GM08714 (cell line): Measurements from ENCODE around the gene SMIM5.
A peak's percentile ranks its signal among the peaks of the same experiment; 100 is the strongest.
"Not testable (repeated sequence)": the region's sequence is repeated elsewhere in the genome, so short reads cannot be mapped to it uniquely, and the experiment has no call there.

ENCODE experiments used
- H3K4me3 ChIP-seq: fragments of 200-500 bp; sonication (Bioruptor generic); 2 replicates; pipeline ENCODE4 v1.5.1; 2014; ENCODE audit warnings: mild to moderate bottlenecking, low read length, inconsistent platforms
- ZNF274 ChIP-seq: IDR thresholded peaks from 2 replicates; pipeline ENCODE4 v1.6.1; 2012; ENCODE audit warnings: mild to moderate bottlenecking, low read depth, low read length

SMIM5 gene

DNA sequence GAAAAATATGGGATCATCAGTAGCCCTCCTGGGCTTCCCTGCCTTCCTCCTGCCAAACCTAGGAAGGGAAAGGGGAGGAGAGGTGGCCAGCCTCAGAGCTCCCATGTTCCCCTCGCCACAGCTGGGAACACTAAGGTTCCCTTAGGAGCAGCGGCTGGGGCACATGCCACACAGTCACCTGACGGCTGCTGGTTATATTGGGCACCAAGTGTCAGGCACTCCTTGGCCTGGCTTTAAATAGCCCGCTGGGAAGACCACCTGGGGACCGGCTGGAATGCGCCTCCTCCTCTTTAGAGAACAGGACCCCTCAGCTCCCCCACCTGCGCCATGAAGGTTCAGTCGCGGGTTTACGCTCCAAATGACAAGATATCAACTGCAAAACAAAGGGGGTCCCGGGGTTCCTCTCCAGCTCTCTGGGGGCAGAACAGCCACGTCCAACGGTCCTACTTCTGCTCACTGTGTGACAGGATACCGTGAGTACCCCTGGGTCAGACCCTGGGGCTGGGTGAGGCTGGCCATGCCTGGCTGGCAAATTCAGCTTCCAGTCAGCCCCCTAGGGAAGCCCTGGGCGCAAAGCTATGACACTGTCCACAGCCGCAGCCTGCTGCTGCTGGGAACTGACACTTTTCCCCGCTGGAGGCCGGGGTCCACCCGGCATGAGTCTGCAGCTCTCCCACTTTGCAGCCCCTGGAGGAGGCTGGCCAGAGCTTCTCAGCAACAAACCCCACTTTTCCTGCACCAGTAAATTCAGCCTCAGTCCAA is 3.3 kb downstream of the SMIM5 start:
- TF ChIP-seq ZNF274 = no peak
- no peak overlapping the region for H3K4me3 ChIP-seq

GRCh38 chr17:75637143-75637538 is 3.9 kb downstream of the SMIM5 start:
- TF ChIP-seq ZNF274 = no peak
- no peak overlapping the region for H3K4me3 ChIP-seq

DNA sequence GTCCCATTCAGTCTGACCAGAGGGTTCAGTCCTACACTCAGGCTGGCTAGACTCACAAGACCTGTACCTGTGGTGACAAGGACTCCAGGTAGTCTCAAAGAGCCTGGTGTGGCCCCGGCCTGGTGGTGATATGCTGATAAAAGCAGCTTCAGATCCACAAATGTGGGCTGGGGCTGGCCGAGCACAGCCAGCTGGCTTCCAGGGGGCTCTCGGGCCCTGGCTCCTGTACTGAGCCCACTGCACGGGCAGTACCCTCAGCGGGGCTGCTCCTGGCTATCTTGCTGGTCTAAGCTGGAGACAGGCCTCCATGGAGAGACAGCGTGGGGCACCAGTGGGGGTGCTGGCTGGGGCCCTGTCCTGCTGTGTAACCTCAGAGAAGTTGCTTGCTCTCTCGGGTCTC is 4.3 kb downstream of the SMIM5 start:
- H3K4me3 ChIP-seq = no peak overlapping the region
- TF ChIP-seq ZNF274 = no peak

DNA sequence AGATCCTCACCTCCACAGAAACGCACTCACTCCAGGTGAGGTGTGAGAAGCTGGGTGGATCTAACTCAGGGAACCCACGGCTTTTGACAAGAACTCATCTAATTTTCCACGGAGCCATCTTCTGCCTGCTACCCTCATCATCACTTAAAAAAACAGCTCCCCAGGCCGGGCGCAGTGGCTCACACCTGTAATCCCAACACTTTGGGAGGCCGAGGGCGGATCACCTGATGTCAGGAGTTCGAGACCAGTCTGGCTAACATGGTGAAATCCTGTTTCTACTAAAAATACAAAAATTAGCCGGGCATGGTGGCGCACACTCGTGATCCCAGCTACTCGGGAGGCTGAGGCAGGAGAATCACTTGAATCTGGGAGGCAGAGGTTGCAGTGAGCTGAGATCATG is 4.8 kb downstream of the SMIM5 start:
- not testable (repeated sequence) for H3K4me3 ChIP-seq

- H3K4me3 ChIP-seq = no peak overlapping the region
- TF ChIP-seq ZNF274 = no peak
Observed at GRCh38 chr17:75638893-75639292, 5.7 kb downstream of the SMIM5 start.

DNA sequence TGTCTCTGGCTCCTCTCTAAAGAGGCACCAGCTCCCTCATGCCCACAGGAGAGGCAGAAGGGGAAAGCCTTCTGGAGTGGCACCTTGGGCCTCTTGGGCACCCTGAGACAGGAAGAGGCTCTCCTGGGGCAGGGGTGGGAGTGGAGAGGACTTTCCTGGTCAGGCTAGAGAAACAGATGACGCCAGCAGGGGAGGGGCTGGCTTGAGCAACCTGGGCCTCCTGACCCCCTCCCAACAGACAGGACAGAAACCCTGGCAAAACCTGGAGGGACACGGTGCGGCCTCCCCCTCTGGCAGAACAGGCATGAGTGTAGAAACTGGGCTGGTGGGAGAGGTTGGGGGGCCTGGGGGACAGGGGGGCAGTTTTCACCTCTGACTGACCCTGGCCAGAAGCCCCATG is 6.1 kb downstream of the SMIM5 start:
- TF ChIP-seq ZNF274 = no peak
- no peak overlapping the region for H3K4me3 ChIP-seq

GRCh38 chr17:75639771-75640555 is 6.7 kb downstream of the SMIM5 start:
- no peak overlapping the region for H3K4me3 ChIP-seq
- TF ChIP-seq ZNF274 = no peak

GRCh38 chr17:75640556-75641119 is 7.4 kb downstream of the SMIM5 start:
- H3K4me3 ChIP-seq = no peak overlapping the region
- no peak for TF ChIP-seq ZNF274

- no peak for TF ChIP-seq ZNF274
- H3K4me3 ChIP-seq = no peak overlapping the region
Observed at GRCh38 chr17:75641343-75641742, 8.1 kb downstream of the SMIM5 start.

DNA sequence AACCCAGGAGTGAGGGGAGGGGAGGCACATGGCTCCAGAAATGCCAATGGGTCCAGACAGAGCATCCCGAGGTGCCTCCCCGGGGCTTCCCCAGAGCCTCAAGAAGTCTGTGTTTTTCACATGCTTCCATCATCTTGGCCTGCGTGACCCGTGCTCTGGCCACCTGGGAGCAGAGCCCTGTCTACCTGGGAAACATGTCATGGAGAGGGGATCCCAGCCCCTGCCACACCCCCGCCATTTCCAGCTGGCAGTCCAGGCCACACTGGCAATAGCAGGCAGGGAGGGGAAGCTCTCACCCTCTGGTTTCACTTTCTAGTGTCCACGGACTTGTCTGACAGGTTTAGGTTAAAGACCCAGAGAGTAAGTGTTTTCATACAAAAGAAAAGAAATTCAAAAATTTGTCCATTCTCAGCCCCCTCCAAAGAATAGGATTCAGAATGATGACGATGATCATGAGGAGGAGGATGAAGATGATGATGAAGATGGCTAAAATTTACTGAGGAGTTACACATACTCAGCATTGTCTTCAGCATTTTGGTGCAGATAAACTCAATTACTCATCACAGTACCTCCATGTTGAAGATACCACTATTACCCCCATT is 9.0 kb downstream of the SMIM5 start:
- H3K4me3 ChIP-seq = no peak overlapping the region
- TF ChIP-seq ZNF274 = no peak

DNA sequence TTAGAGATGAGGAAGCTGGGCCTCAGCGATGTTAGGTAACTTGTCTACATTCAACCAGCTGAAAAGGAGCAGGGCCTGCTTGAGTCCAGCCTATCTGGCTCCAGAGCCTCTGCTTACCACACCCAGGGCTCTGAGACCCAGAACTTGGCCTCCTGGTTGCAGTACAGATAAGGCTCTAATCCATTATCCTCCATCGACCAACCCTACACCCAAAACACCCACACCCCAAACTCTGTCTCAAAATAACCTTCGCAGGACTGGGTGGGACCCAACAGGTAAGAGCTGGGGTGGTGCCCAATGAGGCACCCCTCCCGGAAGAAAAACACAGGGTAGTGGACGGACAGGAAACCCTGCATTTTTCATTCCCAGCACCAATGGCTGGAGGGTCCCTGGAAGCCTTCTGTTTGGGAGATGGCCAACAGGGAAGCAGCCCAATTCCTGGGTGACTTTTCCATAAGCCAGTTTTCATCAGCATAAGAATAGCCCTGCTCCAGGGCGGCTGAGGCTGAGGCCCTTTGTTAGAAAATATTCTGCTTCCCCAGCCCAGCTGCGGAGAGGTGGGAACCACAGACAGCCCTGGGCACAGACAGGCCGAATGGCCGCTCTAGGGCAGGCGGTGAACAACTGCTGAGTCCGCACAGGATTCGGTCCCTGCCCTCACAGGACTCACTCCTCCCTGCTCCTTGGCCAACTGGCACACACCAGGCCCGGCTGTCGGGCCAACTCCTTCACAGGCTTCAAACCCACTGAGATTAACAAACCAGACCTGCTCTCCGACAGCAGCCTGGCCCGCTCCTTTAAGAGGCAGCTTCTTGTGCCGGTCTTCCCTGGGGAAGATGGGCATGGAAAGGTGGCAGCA is 9.8 kb downstream of the SMIM5 start:
- no peak overlapping the region for H3K4me3 ChIP-seq
- TF ChIP-seq ZNF274 = no peak

DNA sequence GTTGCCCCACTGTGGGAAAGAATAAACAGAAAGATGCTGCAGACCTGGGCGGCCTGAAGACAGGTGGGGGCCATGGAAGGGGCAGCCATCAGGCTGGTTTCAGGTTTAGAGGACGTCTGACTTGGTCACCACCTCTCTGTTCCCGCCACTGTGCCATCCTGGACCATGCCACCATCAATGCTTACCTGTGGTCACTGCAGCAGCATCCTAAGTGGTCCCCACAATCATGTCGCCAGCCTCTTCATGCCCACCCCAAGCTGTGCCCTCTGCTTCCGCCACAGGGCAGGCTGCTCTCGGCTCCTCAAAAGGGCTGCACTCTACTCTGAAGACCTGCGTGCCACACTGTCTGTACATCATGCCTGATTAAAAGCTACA is 10.4 kb downstream of the SMIM5 start:
- TF ChIP-seq ZNF274 = no peak
- no peak overlapping the region for H3K4me3 ChIP-seq

DNA sequence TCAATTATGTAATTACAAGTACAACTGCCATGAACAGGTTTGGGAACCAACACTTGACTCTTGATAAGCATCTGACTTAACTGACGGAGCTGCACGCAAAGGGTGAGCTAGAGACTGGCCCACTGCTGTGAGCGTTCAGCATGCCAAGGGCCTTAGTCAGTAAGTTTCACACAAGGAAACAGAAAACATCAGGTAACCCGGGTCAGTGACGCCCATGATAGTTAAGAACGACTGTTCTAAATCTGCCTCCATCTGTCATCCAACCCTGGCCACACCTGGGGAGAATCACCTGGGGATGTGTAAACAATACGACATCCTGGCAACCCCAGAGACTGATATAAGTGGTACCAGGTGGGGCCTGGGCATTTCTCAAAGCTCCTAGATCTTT is 12.3 kb downstream of the SMIM5 start:
- no peak for TF ChIP-seq ZNF274

DNA sequence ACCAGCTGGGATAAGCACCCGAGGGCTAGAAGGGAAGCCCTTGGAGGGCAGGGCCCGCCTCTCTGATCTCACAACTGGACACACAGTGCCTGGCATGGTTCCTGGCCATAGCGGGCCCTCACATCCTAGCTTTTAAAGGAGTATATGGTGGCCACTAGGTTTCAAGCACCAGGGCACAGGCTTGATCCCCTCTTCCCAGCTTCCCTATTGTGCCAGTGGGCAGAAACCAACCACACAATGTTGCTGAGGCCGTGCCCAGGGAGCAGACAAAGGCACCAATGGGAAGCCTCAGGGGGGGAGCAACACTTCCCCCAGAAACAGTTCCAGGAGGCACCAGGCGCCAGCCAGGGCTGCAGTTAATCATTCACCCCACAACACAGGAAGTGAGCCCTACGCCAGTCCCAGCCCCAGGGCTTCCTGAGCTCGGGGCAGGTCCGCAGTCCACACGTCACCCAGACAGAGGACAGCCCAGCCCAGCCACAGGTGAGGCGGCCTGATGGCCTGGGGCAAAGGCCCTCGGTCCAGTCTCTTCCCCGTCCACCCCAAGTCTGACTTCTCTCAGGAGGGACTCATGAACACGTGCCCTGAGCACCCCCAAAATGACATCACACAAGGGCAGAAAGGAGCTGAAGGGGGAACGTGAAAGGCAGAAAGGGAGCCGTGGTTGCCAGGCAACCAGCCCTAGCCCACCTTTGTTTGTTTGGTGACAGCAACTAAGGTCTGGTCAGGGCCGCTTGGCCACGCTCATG is 12.8 kb downstream of the SMIM5 start:
- no peak for TF ChIP-seq ZNF274

More for the DNA sequence above, 12.3 kb downstream of the SMIM5 start:
- H3K4me3 ChIP-seq = peak overlapping the region; percentile 2; the same call in 1 of the 2 replicates

More for the DNA sequence above, 12.8 kb downstream of the SMIM5 start:
- H3K4me3 ChIP-seq = peak overlapping the region; percentile 16; the same call in 1 of the 2 replicates
